A673 (cell line): ENCODE data around the gene CENPT.

ENCODE experiments used
- EZH2 ChIP-seq: fragments of 200-600 bp; sonication (generic); IDR thresholded peaks from 2 replicates; pipeline ENCODE4 v1.6.1; 2017; ENCODE audit warnings: borderline replicate concordance, low read depth, mild to moderate bottlenecking, mixed read lengths, antibody characterized with exemption, low read length; ENCODE audit not compliant: poor library complexity, severe bottlenecking
- TF ChIP-seq, protein P1 (sequence below): fragments of 300-800, 200-600 bp; sonication (generic); conservative IDR thresholded peaks from 2 replicates; pipeline ENCODE4 v1.5.1; 2017; ENCODE audit warnings: low read depth, mild to moderate bottlenecking, antibody characterized with exemption, low read length, moderate library complexity, mixed read lengths

GRCh38 chr16:67803894-67804293 lies 43.6 kb downstream of the CENPT start:
- TF ChIP-seq, protein P1, sequence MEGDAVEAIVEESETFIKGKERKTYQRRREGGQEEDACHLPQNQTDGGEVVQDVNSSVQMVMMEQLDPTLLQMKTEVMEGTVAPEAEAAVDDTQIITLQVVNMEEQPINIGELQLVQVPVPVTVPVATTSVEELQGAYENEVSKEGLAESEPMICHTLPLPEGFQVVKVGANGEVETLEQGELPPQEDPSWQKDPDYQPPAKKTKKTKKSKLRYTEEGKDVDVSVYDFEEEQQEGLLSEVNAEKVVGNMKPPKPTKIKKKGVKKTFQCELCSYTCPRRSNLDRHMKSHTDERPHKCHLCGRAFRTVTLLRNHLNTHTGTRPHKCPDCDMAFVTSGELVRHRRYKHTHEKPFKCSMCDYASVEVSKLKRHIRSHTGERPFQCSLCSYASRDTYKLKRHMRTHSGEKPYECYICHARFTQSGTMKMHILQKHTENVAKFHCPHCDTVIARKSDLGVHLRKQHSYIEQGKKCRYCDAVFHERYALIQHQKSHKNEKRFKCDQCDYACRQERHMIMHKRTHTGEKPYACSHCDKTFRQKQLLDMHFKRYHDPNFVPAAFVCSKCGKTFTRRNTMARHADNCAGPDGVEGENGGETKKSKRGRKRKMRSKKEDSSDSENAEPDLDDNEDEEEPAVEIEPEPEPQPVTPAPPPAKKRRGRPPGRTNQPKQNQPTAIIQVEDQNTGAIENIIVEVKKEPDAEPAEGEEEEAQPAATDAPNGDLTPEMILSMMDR = no peak
- no peak for TF ChIP-seq EZH2
